Keratinocyte (primary cell): ENCODE data around the gene GDPD2.

Source experiments
- EZH2 ChIP-seq: IDR thresholded peaks from one replicate; pipeline ENCODE4 v1.6.1; 2012; ENCODE audit warnings: inconsistent platforms, mild to moderate bottlenecking, low read length, moderate library complexity
- TF ChIP-seq, protein P1 (sequence below), 3 experiments: IDR thresholded peaks in 1 of 3; conservative IDR thresholded peaks in 1 of 3; optimal IDR thresholded peaks in 1 of 3; 2 replicates in 2 of 3; 3 replicates in 1 of 3; pipeline versions ENCODE3 to v1.5.1; 2011; ENCODE audit warnings: low read length in 3 of 3, mild to moderate bottlenecking in 3 of 3, moderate library complexity in 2 of 3, control low read depth in 1 of 3, inconsistent platforms in 1 of 3; ENCODE audit not compliant: insufficient read depth in 2 of 3; ENCODE audit errors: extremely low read depth in 1 of 3

DNA sequence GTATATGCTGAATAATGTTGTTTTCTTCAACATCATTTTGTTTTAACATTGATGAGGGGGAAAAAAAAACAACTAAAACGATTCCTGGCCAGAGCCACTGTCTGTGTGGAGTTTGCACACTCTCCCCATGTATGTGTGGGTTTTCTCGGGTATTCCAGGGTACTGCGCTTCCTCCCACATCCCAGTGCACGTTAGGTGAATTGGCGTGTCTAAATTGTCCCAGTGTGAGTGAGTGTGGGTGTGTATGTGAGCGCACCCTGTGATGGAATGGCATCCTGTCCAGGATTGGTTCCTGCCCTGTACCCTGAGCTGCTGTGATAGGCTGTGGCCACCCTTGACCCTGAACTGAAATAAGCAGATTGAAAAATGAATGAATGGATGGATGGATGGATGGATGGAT is 19.1 kb downstream of the GDPD2 start:
- TF ChIP-seq, protein P1, sequence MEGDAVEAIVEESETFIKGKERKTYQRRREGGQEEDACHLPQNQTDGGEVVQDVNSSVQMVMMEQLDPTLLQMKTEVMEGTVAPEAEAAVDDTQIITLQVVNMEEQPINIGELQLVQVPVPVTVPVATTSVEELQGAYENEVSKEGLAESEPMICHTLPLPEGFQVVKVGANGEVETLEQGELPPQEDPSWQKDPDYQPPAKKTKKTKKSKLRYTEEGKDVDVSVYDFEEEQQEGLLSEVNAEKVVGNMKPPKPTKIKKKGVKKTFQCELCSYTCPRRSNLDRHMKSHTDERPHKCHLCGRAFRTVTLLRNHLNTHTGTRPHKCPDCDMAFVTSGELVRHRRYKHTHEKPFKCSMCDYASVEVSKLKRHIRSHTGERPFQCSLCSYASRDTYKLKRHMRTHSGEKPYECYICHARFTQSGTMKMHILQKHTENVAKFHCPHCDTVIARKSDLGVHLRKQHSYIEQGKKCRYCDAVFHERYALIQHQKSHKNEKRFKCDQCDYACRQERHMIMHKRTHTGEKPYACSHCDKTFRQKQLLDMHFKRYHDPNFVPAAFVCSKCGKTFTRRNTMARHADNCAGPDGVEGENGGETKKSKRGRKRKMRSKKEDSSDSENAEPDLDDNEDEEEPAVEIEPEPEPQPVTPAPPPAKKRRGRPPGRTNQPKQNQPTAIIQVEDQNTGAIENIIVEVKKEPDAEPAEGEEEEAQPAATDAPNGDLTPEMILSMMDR (optimal IDR thresholded peaks at IDR 0.05 in 1 of 3, IDR thresholded peaks at IDR 0.05 in 1 of 3, conservative IDR thresholded peaks at IDR 0.05 in 1 of 3; ENCODE audit: extremely low read depth in 1 of 3, insufficient read depth in 2 of 3, low read length in 3 of 3): no peak
- TF ChIP-seq EZH2: no peak
